ENCODE measurements around the gene SULT4A1. TPM values are rescaled to one million over a fixed set of nuclear protein-coding genes. Genes with fewer than 3 reads are reported as not detected.

Gene SULT4A1
- total RNA-seq, 4 donors from 2014 or later, result 0.25 to 0.46 TPM; not detected in 2

DNA sequence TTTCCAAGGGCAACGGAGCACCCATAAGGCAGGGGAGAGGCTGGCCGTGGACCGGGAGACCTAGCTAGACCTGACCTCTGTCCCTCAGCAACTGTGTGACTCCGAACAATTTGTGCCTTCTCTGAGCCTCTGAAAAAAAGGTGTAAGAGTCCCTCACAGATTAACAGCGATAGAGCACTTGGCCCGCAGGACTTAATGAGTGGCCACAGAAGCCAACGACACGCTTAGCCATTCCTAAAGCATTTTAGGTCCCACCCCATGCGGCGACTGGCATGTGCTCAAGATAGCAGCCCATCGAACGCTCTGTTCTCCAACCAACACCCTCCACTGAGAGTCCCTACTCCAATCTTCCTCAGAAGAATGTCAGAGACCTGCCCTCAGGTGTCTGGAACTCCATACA is 1.5 kb downstream of the SULT4A1 start:
- no peak for ATAC-seq (ENCODE audit: low FRiP score)
- DNase-seq (ENCODE audit: low spot score), result no peak
- TF ChIP-seq, protein P1, sequence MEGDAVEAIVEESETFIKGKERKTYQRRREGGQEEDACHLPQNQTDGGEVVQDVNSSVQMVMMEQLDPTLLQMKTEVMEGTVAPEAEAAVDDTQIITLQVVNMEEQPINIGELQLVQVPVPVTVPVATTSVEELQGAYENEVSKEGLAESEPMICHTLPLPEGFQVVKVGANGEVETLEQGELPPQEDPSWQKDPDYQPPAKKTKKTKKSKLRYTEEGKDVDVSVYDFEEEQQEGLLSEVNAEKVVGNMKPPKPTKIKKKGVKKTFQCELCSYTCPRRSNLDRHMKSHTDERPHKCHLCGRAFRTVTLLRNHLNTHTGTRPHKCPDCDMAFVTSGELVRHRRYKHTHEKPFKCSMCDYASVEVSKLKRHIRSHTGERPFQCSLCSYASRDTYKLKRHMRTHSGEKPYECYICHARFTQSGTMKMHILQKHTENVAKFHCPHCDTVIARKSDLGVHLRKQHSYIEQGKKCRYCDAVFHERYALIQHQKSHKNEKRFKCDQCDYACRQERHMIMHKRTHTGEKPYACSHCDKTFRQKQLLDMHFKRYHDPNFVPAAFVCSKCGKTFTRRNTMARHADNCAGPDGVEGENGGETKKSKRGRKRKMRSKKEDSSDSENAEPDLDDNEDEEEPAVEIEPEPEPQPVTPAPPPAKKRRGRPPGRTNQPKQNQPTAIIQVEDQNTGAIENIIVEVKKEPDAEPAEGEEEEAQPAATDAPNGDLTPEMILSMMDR (IDR thresholded peaks at IDR 0.05), result no peak

DNA sequence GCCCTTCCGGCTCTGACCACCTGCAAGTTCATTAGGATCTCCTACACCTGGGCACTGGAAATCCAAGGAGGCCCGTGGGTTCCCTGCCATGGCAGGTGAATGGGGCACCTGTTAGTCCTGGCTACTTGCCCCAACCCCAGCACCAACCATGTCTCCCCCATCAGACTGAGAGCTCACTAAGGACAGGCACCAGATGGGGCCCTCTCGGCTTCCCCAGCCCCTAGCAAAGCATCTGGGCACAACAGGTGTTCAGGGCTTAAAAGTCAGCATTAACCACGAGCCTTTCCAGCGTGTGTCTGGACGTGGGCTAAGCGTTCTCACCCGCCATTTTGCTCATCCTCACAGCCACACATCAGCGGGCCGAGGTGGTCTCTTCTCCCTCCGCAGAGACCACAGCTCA is 2.2 kb downstream of the SULT4A1 start:
- TF ChIP-seq, protein P1 (IDR thresholded peaks at IDR 0.05), result no peak
- no peak for ATAC-seq (ENCODE audit: low FRiP score)
- DNase-seq (ENCODE audit: low spot score), result no peak

DNA sequence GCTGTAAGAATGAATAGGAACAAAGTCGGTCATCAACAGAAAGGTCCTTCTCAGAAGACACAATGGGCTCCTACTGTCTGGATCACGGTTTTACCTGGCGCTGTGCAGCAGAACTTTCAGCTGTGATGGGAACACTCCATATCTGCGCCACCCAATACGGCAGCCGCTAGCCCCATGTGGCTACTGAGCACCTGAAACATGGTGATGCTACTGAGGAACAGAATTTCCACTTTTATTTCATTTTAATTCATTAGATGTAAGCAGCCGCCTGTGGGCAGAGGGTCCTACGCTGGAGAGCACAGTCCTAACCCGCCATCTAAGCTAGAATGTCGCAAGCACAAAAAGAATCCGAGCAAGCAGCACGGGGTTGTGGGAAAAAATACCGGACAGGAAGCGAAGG is 2.7 kb downstream of the SULT4A1 start:
- TF ChIP-seq, protein P1 (IDR thresholded peaks at IDR 0.05), result no peak
- no peak for DNase-seq (ENCODE audit: low spot score)
- no peak for ATAC-seq (ENCODE audit: low FRiP score)

DNA sequence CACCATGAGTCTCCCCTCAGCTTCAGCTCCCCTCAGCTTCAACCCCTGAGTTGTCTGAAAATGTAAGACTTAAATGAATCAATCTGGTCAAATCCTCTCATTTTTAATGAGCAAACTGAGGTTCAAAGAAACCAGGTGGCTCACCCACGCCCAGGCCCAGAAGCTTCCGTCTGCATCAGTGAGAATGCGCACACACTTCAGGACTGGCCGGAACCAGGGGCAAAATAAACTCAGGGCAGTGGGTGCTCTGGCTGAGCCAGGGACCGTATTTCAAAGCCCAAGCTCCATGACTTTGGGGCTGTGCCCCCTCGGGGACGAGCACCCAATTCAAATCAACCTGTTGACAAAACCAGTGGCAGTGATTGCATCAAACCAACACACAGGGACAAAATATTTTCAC is 3.1 kb downstream of the SULT4A1 start:
- DNase-seq (ENCODE audit: low spot score) (no peak), ATAC-seq (ENCODE audit: low FRiP score) (no peak)
- TF ChIP-seq, protein P1 (IDR thresholded peaks at IDR 0.05), result no peak

DNA sequence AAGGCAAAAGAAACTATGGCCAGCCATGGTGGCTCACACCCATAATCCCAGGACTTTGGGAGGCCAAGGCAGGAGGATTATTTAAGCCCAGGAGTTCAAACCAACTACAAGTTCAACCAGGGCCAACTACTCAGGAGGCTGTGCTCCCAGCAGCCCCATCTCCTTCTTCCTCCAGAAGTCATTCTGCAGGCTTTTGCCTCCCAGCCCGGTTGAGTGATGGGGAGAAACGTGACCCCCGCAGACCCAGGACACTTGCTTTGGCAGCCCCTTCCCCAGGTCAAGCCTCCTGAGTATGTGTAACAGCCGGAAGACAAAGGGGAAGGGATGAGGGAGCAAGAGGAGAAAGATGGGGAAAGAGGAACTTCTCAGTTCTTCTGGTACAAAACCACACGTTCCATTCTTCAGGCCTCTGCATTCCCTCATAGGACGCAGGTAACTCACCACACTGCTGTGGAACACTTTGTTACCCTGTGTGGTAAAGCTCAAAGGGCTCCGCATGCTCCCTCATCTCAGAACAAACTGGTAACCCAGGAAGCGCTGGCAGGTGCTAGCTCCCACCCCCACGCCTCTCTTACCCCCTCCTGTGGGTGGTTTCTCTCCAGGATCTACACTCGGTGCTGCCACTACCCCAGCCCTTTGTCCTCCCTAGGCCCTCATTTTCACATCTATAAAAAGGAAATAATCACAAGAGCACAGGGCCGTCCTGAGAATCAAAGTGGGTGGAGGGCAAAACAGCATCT is 4.0 kb downstream of the SULT4A1 start:
- ATAC-seq (ENCODE audit: low FRiP score) (no peak), DNase-seq (ENCODE audit: low spot score) (no peak)
- TF ChIP-seq, protein P1 (IDR thresholded peaks at IDR 0.05), result no peak

DNA sequence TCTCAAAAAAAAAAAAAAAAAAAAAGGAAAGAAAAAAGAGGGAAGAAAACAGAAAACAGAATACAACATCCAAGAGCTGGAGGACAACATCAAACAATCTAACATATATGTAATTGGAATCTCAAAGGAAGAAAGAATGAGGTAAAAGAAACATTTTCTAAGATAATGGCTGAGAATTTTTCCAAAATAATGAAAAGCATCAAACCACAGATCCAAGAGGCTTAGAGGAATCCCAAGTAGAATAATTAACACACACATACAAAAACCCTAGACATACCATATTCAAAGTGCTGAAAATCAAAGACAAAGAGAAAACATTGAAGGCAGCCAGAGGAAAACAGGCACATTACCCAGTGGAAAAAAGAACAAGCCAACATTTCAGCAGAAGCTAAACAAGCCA is 4.9 kb downstream of the SULT4A1 start:
- DNase-seq (ENCODE audit: low spot score) (no peak), ATAC-seq (ENCODE audit: low FRiP score) (no peak)
- TF ChIP-seq, protein P1 (IDR thresholded peaks at IDR 0.05), result no peak

DNA sequence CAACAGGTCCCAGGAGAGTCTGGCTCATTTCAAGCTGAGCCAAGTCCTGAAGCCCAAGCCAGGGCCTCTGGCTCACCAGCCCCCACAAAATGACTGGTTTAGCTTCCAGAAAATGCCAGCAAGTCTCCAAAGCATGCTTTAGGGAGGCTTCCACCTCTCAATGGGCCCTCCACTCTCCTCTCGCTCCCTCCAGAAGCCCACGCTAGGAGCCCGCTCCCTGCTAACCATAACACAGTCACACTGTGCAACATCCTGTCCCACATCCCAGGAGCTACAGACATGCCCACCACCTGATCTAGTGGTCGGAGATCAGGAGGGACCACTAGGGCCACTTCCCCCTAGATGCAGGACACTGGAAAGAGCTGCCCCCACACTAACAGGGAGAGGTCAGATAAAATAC is 6.9 kb downstream of the SULT4A1 start:
- ATAC-seq (ENCODE audit: low FRiP score) (no peak), DNase-seq (ENCODE audit: low spot score) (no peak)
- TF ChIP-seq, protein P1 (IDR thresholded peaks at IDR 0.05), result no peak
